ENCODE measurements around the gene NT5E. TPM values are rescaled to one million over a fixed set of nuclear protein-coding genes. Genes with fewer than 3 reads are reported as not detected.

NT5E gene
- total RNA-seq, 4 donors from 2014 or later = 15.5 to 38.8 (median 22.7) TPM

- no peak for TF ChIP-seq CTCF (IDR thresholded peaks at IDR 0.05; ENCODE audit: low read depth)
Measured at GRCh38 chr6:85479208-85479607, 29.3 kb downstream of the NT5E start.

GRCh38 chr6:85482206-85482904, 32.5 kb downstream of the NT5E start:
- TF ChIP-seq CTCF (IDR thresholded peaks at IDR 0.05; ENCODE audit: low read depth) = no peak

- no peak for TF ChIP-seq CTCF (IDR thresholded peaks at IDR 0.05; ENCODE audit: low read depth)
Measured at GRCh38 chr6:85482905-85483700, 33.2 kb downstream of the NT5E start.

GRCh38 chr6:85483846-85484245, 34.0 kb downstream of the NT5E start:
- no peak for TF ChIP-seq CTCF (IDR thresholded peaks at IDR 0.05; ENCODE audit: low read depth)

- no peak for TF ChIP-seq CTCF (IDR thresholded peaks at IDR 0.05; ENCODE audit: low read depth)
Measured at GRCh38 chr6:85484948-85485347, 35.1 kb downstream of the NT5E start.

- TF ChIP-seq CTCF (IDR thresholded peaks at IDR 0.05; ENCODE audit: low read depth) = no peak
Measured at GRCh38 chr6:85490516-85491248, 40.8 kb downstream of the NT5E start.

- TF ChIP-seq CTCF (IDR thresholded peaks at IDR 0.05; ENCODE audit: low read depth) = no peak
Measured at GRCh38 chr6:85493389-85493788, 43.5 kb downstream of the NT5E start.

All from subcutaneous adipose tissue (tissue), 4 donors.